SU-DHL-6 (cell line): ENCODE results near the gene TMEM52.

Source experiments
- H2AFZ ChIP-seq: fragments of 200-600 bp; sonication (generic); 2 replicates; pipeline ENCODE4 v1.6.1; 2014; ENCODE audit warnings: low read depth, mild to moderate bottlenecking, moderate library complexity, mixed read lengths, antibody characterized with exemption, low read length; ENCODE audit not compliant: severe bottlenecking
- H3F3A ChIP-seq: fragments of 200-600 bp; shearing (Covaris generic); 2 replicates; pipeline ENCODE4 v1.6.0; 2016; ENCODE audit warnings: antibody characterized with exemption, mild to moderate bottlenecking; ENCODE audit not compliant: insufficient read depth
- H3K27ac ChIP-seq: fragments of 200-600 bp; sonication (generic); 2 replicates; pipeline ENCODE4 v1.5.1; 2016; ENCODE audit warnings: low read depth, mild to moderate bottlenecking, low read length, moderate library complexity, mixed read lengths
- H3K27me3 ChIP-seq: fragments of 200-600 bp; sonication (generic), shearing (Covaris generic); 2 replicates; pipeline ENCODE4 v1.6.0; 2014; ENCODE audit warnings: mild to moderate bottlenecking, low read length
- H3K36me3 ChIP-seq: fragments of 200-600 bp; sonication (generic); 2 replicates; pipeline ENCODE4 v1.6.1; 2014; ENCODE audit warnings: mild to moderate bottlenecking, low read length, mixed read lengths
- H3K4me2 ChIP-seq: fragments of 300-600, 200-600 bp; shearing (Covaris generic), sonication (generic); 2 replicates; pipeline ENCODE4 v1.6.0; 2014; ENCODE audit warnings: low read length, low read depth, mild to moderate bottlenecking; ENCODE audit not compliant: poor library complexity, severe bottlenecking
- H3K4me3 ChIP-seq: fragments of 200-600 bp; sonication (generic); 2 replicates; pipeline ENCODE4 v1.5.1; 2014; ENCODE audit warnings: antibody characterized with exemption, low read length, mild to moderate bottlenecking, mixed read lengths; ENCODE audit not compliant: insufficient read depth, poor library complexity, severe bottlenecking
- H3K79me2 ChIP-seq: fragments of 200-600 bp; sonication (generic); 2 replicates; pipeline ENCODE4 v1.6.1; 2014; ENCODE audit warnings: mild to moderate bottlenecking, low read length, moderate library complexity; ENCODE audit not compliant: insufficient read depth
- H3K9ac ChIP-seq: fragments of 200-600 bp; sonication (generic); 2 replicates; pipeline ENCODE4 v1.7.0; 2014; ENCODE audit warnings: mild to moderate bottlenecking, low read length
- H3K9me2 ChIP-seq: fragments of 200-600 bp; sonication (generic); replicated peaks from 2 replicates; pipeline ENCODE4 v1.6.1; 2014; ENCODE audit warnings: low read length; ENCODE audit not compliant: insufficient read depth
- H3K9me3 ChIP-seq: fragments of 200-600 bp; sonication (generic); 2 replicates; pipeline ENCODE4 v1.6.1; 2014; ENCODE audit warnings: low read length, mixed read lengths; ENCODE audit not compliant: insufficient read depth
- H4K20me1 ChIP-seq: fragments of 200-600 bp; sonication (generic); 2 replicates; pipeline ENCODE4 v1.6.1; 2014; ENCODE audit warnings: low read depth, mild to moderate bottlenecking, antibody characterized with exemption, low read length, moderate library complexity, mixed read lengths
- CTCF ChIP-seq: fragments of 200-600 bp; sonication (generic); IDR thresholded peaks from one replicate; pipeline ENCODE4 v1.5.1; 2017; ENCODE audit warnings: antibody characterized with exemption, mild to moderate bottlenecking, low read length, moderate library complexity; ENCODE audit not compliant: insufficient read depth, poor library complexity, severe bottlenecking
- EZH2phosphoT487 ChIP-seq: fragments of 200-600 bp; sonication (generic), shearing (Covaris generic); conservative IDR thresholded peaks from 2 replicates; pipeline ENCODE4 v1.6.1; 2018; ENCODE audit warnings: mild to moderate bottlenecking, antibody characterized with exemption, low read length, moderate library complexity, mixed read lengths

The TMEM52 gene

GRCh38 chr1:1918901-1919303 is at the start of gene TMEM52:
TMEM52 (minus strand) TSS chr1:1919279; CDS start chr1:1919265, 14 bp downstream.
- no peak within 1 kb of the TSS for H3K27ac ChIP-seq

DNA sequence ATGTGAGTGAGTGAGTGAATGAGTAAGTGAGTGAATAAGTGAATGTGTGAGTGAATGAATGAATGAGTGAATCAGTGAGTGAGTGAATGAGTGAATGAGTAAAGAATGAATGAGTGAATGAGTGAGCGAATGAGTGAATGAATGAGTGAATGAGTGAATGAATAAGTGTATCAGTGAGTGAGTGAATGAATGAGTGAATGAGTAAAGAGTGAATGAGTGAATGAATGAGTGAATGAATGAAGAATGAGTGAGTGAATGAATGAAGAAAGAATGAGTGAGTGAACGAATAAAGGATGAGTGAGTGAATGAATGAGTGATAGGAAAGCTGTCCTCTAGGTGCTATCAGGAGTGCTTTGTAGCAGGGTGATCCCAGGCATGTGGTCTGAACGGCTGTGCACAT is 48.8 kb upstream of the TMEM52 start:
- no peaks in the 10 kb centered on the region for H3K79me2 ChIP-seq
- H3F3A ChIP-seq = no peaks in the 10 kb centered on the region
- H3K4me3 ChIP-seq = no peak overlapping the region
- H3K4me2 ChIP-seq = no peak overlapping the region
- H3K27me3 ChIP-seq = no peaks in the 10 kb centered on the region
- no peaks in the 10 kb centered on the region for H3K36me3 ChIP-seq
- H3K9me3 ChIP-seq = no peaks in the 10 kb centered on the region
- no peaks in the 10 kb centered on the region for H3K9me2 ChIP-seq
- no peaks in the 10 kb centered on the region for H4K20me1 ChIP-seq
- no peak for TF ChIP-seq EZH2phosphoT487
- TF ChIP-seq CTCF = no peak
- no peak overlapping the region for H2AFZ ChIP-seq
- no peak overlapping the region for H3K27ac ChIP-seq
- no peak overlapping the region for H3K9ac ChIP-seq

More at GRCh38 chr1:1918901-1919303, at the start of gene TMEM52:
- TF ChIP-seq CTCF (no peak), EZH2phosphoT487 (no peak)
- no peaks in the 10 kb centered on the region for H3K36me3 ChIP-seq
- H3K9ac ChIP-seq = peak within 1 kb of the TSS; percentile 23; the same call in 1 of the 2 replicates
- H3K4me2 ChIP-seq = peak within 1 kb of the TSS; percentile 52
- H3K4me3 ChIP-seq = peak within 1 kb of the TSS; percentile 40
- peak within 1 kb of the TSS; percentile 16 for H2AFZ ChIP-seq
- no peaks in the 10 kb centered on the region for H3K79me2 ChIP-seq
- H4K20me1 ChIP-seq = no peaks in the 10 kb centered on the region
- H3K9me2 ChIP-seq = no peaks in the 10 kb centered on the region
- no peaks in the 10 kb centered on the region for H3F3A ChIP-seq
- no peaks in the 10 kb centered on the region for H3K27me3 ChIP-seq
- H3K9me3 ChIP-seq = no peaks in the 10 kb centered on the region

GRCh38 chr1:1967151-1967550 is 48.1 kb upstream of the TMEM52 start:
- H3K9ac ChIP-seq = no peak overlapping the region
- no peaks in the 10 kb centered on the region for H3K79me2 ChIP-seq
- no peaks in the 10 kb centered on the region for H3K9me3 ChIP-seq
- H3K27me3 ChIP-seq = no peaks in the 10 kb centered on the region
- H3K4me2 ChIP-seq = no peak overlapping the region
- TF ChIP-seq EZH2phosphoT487 (no peak), CTCF (no peak)
- H3K9me2 ChIP-seq = no peaks in the 10 kb centered on the region
- H3K27ac ChIP-seq = no peak overlapping the region
- no peak overlapping the region for H2AFZ ChIP-seq
- H3F3A ChIP-seq = no peaks in the 10 kb centered on the region
- H4K20me1 ChIP-seq = no peaks in the 10 kb centered on the region
- H3K36me3 ChIP-seq = no peaks in the 10 kb centered on the region
- no peak overlapping the region for H3K4me3 ChIP-seq
